ENCODE data around the gene COG3.

Gene COG3

DNA sequence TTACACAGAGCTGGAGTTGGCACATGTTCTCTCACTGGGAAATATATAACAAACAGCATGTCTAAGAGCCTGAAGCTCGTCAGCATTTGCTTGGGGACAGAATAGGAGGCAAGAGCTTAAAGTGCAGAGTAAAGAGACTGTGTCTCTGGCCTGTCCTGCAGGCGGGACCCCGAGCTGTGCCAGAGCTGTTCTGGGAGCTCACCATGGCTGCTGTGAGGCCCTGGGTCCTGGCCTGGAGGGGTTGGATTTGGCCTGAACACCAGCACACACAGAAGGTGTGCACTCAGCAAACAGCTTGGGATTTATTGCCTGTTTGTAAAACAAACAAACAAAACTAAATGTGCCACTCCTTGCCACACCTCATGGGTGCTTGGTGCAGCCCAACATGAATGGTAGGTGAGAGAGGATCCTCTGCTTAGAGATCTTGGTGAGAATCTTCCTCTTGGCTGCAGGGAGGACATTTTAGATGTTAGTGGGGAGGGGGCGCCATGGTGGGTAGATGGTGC is 89.9 kb downstream of the COG3 start:
- no peak for DNase-seq

DNA sequence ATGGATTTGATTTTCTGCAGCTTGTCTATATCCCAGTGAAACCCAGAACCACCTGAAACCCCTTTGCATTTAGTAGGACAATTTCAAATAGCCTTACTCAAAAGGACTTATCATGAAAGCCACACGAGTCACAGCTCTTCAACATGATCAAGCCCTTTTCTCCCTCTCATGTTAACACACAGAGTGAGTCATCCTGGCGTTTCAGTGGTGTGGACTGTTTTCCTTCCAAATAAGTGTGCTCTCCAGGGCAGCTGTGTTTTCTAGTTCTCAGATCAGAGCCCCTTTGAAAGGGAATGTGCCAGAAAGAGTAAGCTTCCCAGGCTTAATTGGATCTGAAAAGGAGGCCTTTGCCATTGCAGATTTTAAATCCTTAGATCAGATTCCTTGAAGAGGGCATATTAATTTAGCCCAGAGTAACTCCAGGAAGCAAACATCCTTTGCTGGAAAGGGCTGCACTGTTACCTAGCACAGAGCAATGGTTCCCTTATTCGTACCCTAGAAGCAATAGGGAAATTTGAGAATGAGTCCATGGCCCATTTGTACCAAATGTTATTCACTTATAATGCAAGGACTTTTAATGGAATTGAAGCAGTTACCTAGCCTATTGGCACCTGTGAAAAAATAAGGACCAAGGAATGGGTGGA is 99.5 kb downstream of the COG3 start:
- DNase-seq: no peak

DNA sequence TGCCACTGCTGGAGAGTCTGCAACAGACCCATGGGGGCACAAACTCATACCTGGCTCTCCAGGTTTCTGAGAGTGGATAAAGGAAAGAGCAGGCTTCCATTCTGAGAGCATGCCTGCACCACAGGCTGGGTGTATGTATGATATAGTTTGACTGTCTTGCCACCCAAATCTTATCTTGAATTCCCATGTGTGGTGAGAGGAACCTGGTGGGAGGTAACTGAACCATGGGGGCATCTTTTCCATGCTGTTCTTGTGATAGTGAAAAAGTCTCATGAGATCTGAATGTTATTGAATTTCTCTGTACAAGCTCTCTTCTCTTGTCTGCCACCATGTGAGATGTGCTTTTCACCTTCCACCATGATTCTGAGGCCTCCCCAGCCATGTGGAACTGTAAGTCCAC is 100.6 kb downstream of the COG3 start:
- no peak for DNase-seq

DNA sequence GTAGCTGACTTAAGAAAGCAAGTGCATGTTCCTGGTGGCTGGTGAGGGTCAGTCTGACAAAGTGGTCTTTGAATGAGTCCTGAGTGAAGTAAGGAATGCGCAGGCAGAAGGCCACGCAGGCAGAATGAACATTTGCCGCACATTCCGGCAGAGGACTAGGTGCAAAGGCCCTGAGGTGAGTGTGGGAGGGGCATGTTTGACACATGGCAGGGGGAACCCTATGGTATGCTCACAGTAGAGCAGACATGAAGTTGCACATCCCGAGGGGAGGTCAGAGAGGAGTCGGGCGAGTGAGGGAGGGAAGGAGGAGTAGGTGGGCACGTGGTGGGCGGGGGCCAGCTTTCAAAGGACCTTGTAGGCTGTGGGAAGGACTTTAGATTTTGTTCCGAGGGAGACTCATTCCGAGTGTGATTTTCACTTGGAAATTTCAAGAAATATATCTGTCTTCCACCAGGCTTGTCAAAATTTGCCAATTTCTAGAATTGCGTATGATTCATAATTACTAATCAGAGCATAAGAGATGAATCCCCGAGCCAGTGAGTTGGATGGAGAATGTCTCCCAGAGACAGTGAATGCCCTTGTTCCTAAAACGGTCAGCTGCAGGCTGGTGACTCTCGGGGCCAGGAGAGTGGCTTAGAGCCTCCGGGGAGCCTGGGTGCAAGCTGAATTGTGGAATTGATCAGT is 110.5 kb downstream of the COG3 start:
- no peak for DNase-seq

DNA sequence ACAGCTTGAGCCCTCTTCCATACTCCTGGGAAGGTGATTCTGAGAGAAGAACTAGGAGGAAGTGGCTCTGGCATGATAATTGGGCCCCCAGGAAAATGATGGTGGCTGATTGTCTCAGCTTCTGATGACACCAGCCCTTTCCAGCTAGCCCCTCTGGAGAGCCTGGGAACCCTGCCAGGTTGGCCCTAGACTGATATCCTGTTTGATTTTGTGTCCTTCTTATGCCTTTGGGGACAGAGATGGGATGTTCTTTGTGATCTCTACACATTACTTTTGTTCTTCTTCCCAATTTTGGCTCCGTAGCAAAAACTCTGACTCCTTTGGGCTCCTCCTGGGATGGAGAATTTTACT is 111.1 kb downstream of the COG3 start:
- DNase-seq: no peak

- DNase-seq: no peak
Measured at GRCh38 chr13:45576466-45576865, 111.7 kb downstream of the COG3 start.

- DNase-seq: no peak
Measured at GRCh38 chr13:45582408-45583076, 117.8 kb downstream of the COG3 start.

DNA sequence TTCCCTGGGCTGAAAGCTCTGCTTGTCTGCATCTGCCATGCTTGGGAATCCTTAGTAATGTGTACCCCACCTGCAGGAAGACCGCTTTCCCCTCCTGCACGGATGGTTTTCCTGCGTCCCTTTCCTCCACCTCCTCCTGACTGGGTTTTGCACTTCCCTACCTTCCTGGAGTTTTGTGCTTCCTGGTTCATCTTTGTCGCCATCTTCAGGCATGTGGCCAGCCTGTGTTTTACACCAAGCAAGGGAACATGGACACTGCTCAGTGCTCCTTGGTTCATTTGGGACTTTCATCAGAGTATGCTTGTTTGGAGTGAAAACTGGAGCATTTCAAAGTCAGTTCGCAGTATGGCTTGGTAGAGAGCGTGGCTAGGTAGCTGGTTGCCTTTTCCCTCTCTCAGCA is 120.1 kb downstream of the COG3 start:
- no peak for DNase-seq

Measured in inflammatory macrophage treated with lipopolysaccharide for 4 hours (primary cell).